CMK (cell line): ENCODE measurements around the gene AKT1S1.

Source experiments
- DNase-seq: peaks from one replicate; pipeline ENCODE4 v3.0.0-alpha.2; 2010; ENCODE audit warnings: low read depth

The AKT1S1 gene

DNA sequence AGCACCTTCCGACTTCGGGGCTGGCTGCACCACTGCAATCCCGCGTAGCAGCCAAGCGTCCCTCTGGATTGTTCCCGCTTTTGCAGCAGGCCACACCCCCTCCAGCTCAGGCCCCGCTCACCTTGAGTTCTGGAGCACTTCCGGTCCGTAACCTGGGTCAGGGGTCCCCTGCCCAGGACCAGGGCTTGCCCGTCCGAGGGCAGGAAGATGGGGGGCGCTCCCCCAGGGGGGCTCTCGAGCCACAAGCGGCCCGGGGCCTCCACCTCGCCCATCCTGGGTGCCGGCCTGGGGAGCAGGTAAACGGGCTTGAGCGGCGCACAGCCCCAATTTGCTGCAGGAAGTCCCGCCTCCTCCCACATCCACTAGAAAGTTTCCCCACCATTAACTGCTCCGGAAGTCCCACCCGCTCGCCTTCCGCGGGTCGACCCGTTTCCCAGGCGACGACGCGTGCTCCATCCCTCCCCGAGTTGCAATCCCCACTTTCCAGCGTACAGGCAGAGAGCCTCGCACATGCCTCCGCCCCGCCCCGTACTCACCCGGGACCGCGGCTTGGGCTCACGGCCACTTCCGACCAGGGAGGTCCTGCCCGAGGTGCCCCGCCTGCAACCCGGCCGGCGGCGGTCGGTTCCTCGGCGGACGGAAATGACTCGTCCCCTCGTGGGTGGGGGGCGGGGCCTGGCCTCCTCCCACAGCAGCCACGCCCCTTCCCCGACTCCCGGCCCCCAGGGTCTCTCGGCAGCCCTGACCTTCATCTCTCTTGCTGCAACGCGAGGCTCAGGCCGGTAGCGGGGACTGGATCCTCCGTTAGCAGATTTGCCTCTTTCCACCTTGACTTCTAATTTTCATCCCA is 10.0 kb downstream of the AKT1S1 start, which contains the start of gene PNKP:
PNKP (minus strand) TSS at position 644 of the 850 bp plus-strand sequence; CDS start at position 272, 372 bp downstream.
- DNase-seq = peak; percentile 72

- DNase-seq = no peak
These were observed 12.3 kb downstream of the AKT1S1 start for GRCh38 chr19:49864890-49865289.

GRCh38 chr19:49863935-49864320 is 13.2 kb downstream of the AKT1S1 start:
- no peak for DNase-seq

GRCh38 chr19:49863254-49863934 is 13.8 kb downstream of the AKT1S1 start:
- no peak for DNase-seq

DNA sequence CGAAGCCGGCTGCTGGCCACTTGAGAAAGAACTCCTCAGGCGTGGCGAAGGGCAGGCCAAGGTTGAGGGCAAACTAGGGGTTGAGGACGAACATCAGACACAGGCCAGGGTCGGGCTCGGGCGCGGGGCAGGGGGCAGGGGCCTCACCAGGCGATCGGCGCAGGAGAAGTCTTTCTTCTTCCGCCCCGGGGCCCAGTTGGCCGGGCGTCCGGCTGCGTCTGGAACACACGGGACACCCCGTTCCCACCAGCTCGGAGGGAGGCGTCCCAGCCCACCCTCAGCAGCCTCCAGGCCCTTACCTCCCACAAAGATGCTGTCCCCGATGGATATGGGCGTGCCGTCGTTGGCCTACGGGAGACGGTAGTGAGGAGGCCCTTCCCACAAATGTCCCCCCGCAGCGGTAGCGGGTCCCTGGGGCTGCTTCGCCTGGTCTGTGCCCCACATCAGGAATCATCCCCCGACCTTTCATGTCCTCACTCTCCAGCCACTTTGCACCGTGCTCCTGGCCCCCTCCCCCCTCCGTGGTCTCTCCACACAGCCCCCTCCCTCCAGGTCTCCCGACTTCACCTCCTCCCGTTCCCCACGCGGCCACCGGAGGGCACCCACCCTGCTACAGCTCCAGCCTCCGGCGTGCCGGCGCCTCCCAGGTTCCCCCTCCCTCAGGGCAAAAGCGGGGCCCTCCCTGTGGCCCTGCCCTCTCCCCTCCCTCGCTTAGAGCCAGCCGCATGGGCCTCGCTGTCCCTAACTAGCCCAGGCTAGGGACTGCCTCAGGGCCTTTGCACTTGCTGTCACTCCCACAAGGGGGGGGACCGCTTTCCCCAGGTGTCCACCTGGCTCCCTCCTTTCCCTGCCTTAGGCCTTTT is 14.5 kb downstream of the AKT1S1 start:
- DNase-seq = no peak

DNA sequence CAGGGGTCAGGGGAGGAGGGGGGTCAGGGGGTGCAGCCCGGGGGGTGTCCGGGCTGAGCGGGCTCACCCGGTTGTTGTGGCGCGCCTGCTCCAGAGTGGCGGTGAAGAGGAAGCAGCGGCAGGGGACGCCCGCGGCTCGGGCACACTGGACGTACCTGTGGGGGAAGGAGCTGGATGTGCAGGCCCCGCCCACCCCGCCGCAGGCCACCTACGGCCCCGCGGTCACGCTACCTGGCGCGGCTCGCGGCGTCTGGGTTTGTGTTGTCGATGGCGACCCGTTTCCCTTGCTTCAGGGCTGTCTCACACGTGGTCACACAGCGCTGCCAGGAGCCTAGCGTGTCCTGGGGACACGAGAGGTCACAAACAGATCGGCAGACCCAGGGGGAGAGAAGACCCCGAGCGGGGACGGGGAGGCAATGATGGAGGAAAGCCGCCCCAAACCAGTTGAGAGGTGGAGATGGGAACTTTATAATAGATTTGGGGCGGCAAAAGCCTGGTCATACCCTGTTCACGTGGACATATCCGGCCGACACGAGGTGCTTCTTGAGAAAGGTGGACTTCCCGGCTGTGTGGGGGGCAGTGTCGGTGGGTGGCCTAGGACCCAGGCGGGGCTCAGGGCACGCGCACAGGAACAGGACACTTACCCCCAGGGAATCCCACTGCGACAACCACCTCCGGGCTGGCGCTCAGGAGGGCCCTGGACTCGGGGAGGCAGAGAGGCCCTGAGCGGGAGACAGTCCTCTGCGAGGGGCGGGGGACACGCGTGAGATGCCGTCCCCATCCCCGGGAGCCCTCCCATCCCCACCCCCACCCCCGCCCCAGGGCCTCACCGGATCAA is 15.4 kb downstream of the AKT1S1 start:
- DNase-seq = no peak

- DNase-seq = no peak
These were observed 16.0 kb downstream of the AKT1S1 start for GRCh38 chr19:49861107-49861506.

DNA sequence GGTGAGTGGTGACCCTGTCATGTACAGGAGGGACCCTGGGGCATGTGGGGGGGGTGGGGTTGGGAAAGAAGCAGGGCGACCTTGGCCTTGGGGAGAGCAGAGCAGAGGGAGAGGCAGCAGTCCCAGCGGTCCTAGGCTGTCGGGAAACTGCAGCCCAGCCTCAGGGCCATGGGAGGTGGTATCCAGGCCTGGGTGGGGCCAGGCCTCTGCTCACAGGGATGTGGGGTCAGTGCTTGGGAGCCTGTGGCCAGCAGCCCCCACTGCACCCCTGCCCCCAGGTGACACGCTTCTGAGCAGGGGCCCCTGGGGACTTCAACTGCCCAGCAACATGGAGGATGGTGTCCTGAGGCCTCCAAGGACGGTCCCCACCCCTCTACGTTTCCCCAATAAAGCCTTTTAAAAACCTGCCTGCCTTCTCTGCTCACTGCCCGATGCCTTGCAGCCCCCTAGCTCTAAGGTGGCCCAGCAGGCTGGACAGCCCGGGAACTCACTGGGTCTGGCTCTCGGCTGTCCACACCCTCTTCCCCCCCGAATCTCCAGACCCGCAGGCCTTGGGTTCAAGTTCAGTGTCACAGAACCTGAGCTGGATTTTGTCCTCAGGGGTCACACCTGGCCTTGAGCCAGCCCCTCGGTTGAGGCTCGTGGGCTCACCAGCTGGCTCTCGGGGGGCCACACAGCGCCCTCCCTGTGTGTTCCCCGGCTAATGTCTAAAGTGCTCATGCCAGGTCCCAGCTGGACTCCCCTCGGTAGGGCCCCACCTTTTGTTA is 16.6 kb downstream of the AKT1S1 start:
- no peak for DNase-seq

- DNase-seq = no peak
These were observed 17.3 kb downstream of the AKT1S1 start for GRCh38 chr19:49859682-49860335.

- no peak for DNase-seq
These were observed 18.8 kb downstream of the AKT1S1 start for GRCh38 chr19:49858088-49858985.

DNA sequence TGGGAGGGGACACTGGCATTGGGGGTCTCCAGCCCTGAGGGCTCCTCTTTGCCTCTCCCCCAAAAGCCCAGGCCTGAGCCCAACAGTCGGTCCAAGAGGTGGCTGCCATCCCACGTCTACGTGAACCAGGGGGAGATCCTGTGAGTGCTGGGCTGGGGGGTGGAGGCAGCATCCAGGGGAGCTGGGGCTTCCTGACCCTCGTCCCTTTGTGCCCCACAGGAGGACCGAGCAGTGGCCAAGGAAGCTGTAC is 19.4 kb downstream of the AKT1S1 start:
- no peak for DNase-seq

DNA sequence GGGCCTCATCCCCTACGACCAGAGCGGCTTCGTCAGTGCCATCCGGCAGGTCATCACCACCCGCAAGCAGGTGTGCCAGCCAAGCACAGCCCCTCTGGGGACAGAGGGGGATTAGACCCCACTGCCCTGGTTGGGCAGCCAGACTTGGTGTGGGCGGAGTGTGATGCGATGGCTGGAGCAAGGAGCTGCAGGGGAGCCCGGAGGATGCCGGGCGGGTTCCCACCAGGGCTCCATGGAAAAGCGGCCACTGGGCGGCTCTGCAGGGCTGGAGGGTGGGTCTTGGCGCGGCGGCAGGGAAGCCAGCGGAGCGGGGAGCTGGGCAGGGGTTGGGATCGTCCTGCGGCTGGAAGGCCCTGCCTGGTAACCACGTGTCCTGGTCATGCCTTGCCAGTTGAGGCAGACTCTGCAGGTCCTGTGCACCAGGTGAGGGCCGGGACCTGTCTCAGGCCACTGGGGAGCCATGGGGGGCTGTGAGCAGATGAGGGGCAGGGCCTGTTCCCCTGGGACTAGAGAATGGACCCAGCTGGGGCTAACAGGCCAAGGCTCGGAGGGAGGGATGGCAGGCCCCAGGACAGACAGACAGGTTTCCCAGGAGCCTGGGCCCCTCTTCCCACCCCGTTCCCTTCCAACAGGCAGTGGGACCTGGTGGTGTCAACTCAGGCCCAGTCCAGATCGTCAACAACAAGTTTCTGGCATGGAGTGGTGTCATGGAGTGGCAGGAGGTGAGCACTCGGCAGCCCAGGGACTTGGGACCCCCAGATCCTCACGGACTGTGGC is 19.9 kb downstream of the AKT1S1 start:
- DNase-seq = no peak

DNA sequence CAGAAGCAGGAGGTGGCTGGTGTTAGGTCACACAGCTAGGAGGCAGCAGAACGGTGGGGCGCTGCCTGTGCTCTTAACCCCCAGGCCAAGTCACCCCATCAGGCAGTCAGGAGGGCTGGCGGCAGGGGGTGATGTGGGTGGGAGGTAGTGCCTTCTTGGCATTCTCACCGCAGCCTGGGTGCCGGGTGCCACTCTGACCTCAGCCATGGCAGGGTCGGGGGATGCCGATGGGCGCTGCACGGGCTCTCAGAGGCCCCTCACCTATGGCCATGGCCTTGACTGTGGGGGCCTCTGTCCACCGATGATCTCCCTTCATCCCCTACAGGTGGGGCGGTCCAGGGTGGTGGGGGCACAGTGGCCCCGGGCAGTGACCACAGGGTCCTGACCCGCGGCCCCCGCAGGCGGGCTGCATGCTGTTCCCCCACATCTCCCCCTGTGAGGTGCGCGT is 20.6 kb downstream of the AKT1S1 start:
- no peak for DNase-seq

DNA sequence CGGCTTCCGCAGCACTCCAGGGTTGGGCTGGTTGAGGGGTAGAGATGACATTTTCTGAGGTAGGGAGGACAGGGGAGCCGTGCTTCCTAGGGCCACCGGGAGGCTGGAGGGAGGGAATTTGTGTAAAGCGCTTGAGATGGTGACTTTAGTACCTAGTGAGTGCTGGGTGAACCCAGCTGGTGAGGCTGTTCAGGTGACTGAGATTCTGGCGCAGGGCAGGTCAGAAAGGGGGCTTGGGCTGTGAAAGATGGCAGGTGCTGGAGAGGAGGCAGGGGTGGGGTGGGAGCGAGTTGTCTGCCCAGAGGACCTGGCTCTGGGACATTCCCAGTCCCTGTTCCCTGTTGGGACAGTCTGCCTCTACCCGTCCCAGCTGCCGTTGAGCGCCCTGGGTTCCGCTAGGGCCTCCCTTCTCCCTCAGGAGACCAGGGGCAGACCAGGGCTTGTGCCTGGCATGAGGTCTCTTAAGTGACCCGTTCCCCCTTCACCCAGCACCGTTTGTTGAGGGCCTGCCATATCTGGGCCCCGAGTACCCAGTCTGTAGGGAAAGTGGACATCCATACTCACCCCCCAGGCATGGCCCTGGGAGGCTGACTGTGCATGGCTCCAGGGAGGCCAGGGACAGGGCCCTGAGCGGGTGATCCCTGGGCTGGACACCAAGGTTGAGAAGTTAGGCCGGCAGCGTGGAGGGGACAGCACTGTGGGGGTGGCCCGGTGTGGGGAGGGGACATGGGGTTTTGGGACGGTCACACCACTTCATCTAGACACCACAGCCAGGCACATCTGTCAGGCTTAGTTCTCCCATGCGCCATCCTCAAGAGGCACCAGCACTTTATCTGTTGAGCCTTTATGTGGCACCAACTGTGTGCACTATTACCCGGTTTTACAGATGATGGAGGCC is 21.2 kb downstream of the AKT1S1 start:
- no peak for DNase-seq

DNA sequence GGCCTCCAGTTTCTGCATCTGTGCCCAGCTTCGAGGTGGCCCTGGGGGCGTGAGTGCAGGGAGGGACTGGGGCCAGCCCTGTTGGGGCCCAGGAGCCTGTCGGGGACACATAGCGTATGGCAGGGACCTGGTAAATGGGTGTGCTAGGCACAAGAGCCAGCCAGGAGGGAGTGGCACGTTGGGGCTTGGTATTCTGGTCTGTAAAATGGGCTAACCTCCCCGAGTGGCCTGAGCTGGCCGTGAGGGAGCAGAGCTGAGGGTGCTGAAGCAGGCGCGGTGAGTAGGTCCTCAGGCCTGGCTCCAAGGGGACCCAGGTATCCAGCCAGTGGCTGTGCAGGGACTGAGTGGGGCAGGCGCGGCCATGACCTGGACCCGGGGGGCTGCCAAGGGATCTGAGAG is 21.9 kb downstream of the AKT1S1 start:
- no peak for DNase-seq

GRCh38 chr19:49854378-49855263 is 22.5 kb downstream of the AKT1S1 start:
- no peak for DNase-seq
